SKM-1 (cell line): ENCODE data around the gene GPC2.
"Not testable (repeated sequence)": the region's sequence is repeated elsewhere in the genome, so short reads cannot be mapped to it uniquely, and the experiment has no call there.

Experiments
- DNase-seq: peaks from one replicate; lab custom pipeline; 2025; ENCODE audit not compliant: unreplicated experiment; lab: John Stamatoyannopoulos, UW

The GPC2 gene

GRCh38 chr7:100153708-100154535, 23.3 kb downstream of the GPC2 start:
- no peak for DNase-seq

- no peak for DNase-seq
Observed at GRCh38 chr7:100152937-100153666, 24.1 kb downstream of the GPC2 start.

GRCh38 chr7:100152404-100152803, 24.8 kb downstream of the GPC2 start:
- peak; percentile 89 for DNase-seq

GRCh38 chr7:100148559-100149328, 28.4 kb downstream of the GPC2 start, which contains the start of gene LAMTOR4:
TSS of gene LAMTOR4 (plus strand) at chr7:100148918. CDS start at chr7:100148973, 55 bp downstream.
- peak; percentile 99 for DNase-seq

- no peak for DNase-seq
Observed at GRCh38 chr7:100148225-100148558, 29.0 kb downstream of the GPC2 start.

- DNase-seq, result no peak
Observed at GRCh38 chr7:100147278-100147677, 29.9 kb downstream of the GPC2 start.

GRCh38 chr7:100146350-100146749, 30.8 kb downstream of the GPC2 start:
- DNase-seq, result not testable (repeated sequence)

- DNase-seq, result no peak
Observed at GRCh38 chr7:100142461-100142860, 34.7 kb downstream of the GPC2 start.

- peak; percentile 24 for DNase-seq
Observed at GRCh38 chr7:100141555-100141949, 35.6 kb downstream of the GPC2 start.

GRCh38 chr7:100137851-100138760, 39.1 kb downstream of the GPC2 start:
- DNase-seq, result no peak

- peak; percentile 68 for DNase-seq
Observed at GRCh38 chr7:100132697-100133151, 44.5 kb downstream of the GPC2 start.

- no peak for DNase-seq
Observed at GRCh38 chr7:100132126-100132525, 45.1 kb downstream of the GPC2 start.

- no peak for DNase-seq
Observed at GRCh38 chr7:100130608-100131453, 46.4 kb downstream of the GPC2 start.

GRCh38 chr7:100130220-100130607, 47.0 kb downstream of the GPC2 start:
- DNase-seq, result not testable (repeated sequence)

GRCh38 chr7:100128637-100128963, 48.6 kb downstream of the GPC2 start:
- DNase-seq, result no peak

GRCh38 chr7:100127866-100128636, 49.1 kb downstream of the GPC2 start:
- no peak for DNase-seq

GRCh38 chr7:100126931-100127865, 50.0 kb downstream of the GPC2 start, which contains the start of gene MBLAC1:
TSS of gene MBLAC1 (plus strand) at chr7:100126967. CDS start at chr7:100127396, 429 bp downstream.
- DNase-seq, result peak; percentile 81
